Breast epithelium (tissue), 3 donors: ENCODE data around the gene TBX2.

ENCODE experiments used
- CTCF ChIP-seq, 3 donors: fragments of 450-650 bp; IDR thresholded peaks; one replicate each; pipeline ENCODE4 v1.5.1; 2016 to 2017; ENCODE audit warnings: antibody characterized with exemption in 3 of 3, mild to moderate bottlenecking in 3 of 3, moderate library complexity in 3 of 3
- POLR2A ChIP-seq: fragments of 450-650 bp; IDR thresholded peaks from one replicate; pipeline ENCODE4 v1.6.1; 2016; ENCODE audit warnings: antibody characterized with exemption, mild to moderate bottlenecking, moderate library complexity
- POLR2AphosphoS5 ChIP-seq, 3 donors: sonication (generic); formaldehyde crosslinking; IDR thresholded peaks; one replicate each; pipeline ENCODE4 v1.6.1; 2017; ENCODE audit warnings: antibody characterized with exemption in 3 of 3

GRCh38 chr17:61415374-61416210 is 15.9 kb downstream of the TBX2 start:
- TF ChIP-seq CTCF (IDR thresholded peaks at IDR 0.05): no peak
- no peak for TF ChIP-seq POLR2A
- no peak for TF ChIP-seq POLR2AphosphoS5 (IDR thresholded peaks at IDR 0.05)
